Ishikawa (cell line): Measurements from ENCODE around the gene PRKCE.

Experiments
- CEBPB ChIP-seq: IDR thresholded peaks from 2 replicates; pipeline ENCODE4 v1.6.1; 2012
- CREB1 ChIP-seq: IDR thresholded peaks from 2 replicates; pipeline ENCODE4 v1.6.1; 2012; ENCODE audit warnings: low read depth
- EGR1 ChIP-seq: IDR thresholded peaks from 2 replicates; pipeline ENCODE4 v1.6.1; 2012
- EP300 ChIP-seq: IDR thresholded peaks from 2 replicates; pipeline ENCODE4 v1.6.1; 2012; ENCODE audit warnings: borderline replicate concordance
- FOXM1 ChIP-seq: IDR thresholded peaks from 2 replicates; pipeline ENCODE4 v1.6.1; 2012; ENCODE audit warnings: low read depth, borderline replicate concordance
- MAX ChIP-seq: IDR thresholded peaks from 2 replicates; pipeline ENCODE4 v1.6.1; 2012
- NFIC ChIP-seq: IDR thresholded peaks from 2 replicates; pipeline ENCODE4 v1.6.1; 2012
- RAD21 ChIP-seq: IDR thresholded peaks from 2 replicates; pipeline ENCODE4 v1.6.1; 2012; ENCODE audit warnings: low read depth
- REST ChIP-seq: IDR thresholded peaks from 2 replicates; pipeline ENCODE4 v1.6.1; 2012; ENCODE audit warnings: low read depth, mild to moderate bottlenecking
- TAF1 ChIP-seq: IDR thresholded peaks from 2 replicates; pipeline ENCODE4 v1.6.1; 2012; ENCODE audit warnings: low read depth, mild to moderate bottlenecking
- TCF12 ChIP-seq: IDR thresholded peaks from 2 replicates; pipeline ENCODE4 v1.6.1; 2012; ENCODE audit warnings: low read depth
- TEAD4 ChIP-seq: IDR thresholded peaks from 2 replicates; pipeline ENCODE4 v1.6.1; 2012
- USF1 ChIP-seq: IDR thresholded peaks from 2 replicates; pipeline ENCODE4 v1.6.1; 2012
- YY1 ChIP-seq: IDR thresholded peaks from 2 replicates; pipeline ENCODE4 v1.6.1; 2012; ENCODE audit warnings: low read depth
- ZBTB7A ChIP-seq: IDR thresholded peaks from 2 replicates; pipeline ENCODE4 v1.6.1; 2012; ENCODE audit warnings: low read depth

Gene PRKCE

GRCh38 chr2:46018773-46019591 lies 367.5 kb downstream of the PRKCE start:
- TF ChIP-seq TCF12 (no peak), CREB1 (no peak), REST (no peak), ZBTB7A (no peak), TEAD4 (no peak), YY1 (no peak), EP300 (no peak)

GRCh38 chr2:46020416-46020815 lies 368.9 kb downstream of the PRKCE start:
- no peak for TF ChIP-seq REST
- TF ChIP-seq EGR1, result no peak
- TF ChIP-seq YY1, result no peak
- TF ChIP-seq MAX, result no peak
- TF ChIP-seq NFIC, result no peak
- no peak for TF ChIP-seq CREB1
- TF ChIP-seq TEAD4, result no peak
- TF ChIP-seq TCF12, result no peak
- no peak for TF ChIP-seq ZBTB7A
- TF ChIP-seq EP300, result no peak
- no peak for TF ChIP-seq TAF1
- no peak for TF ChIP-seq RAD21
- no peak for TF ChIP-seq CEBPB
- TF ChIP-seq FOXM1, result no peak
- TF ChIP-seq USF1, result no peak

GRCh38 chr2:46023165-46023854 lies 371.8 kb downstream of the PRKCE start:
- TF ChIP-seq FOXM1 (no peak), NFIC (no peak), TEAD4 (no peak), TCF12 (no peak), TAF1 (no peak), ZBTB7A (no peak), EP300 (no peak), USF1 (no peak), RAD21 (no peak), REST (no peak), CEBPB (no peak), YY1 (no peak), MAX (no peak), CREB1 (no peak), EGR1 (no peak)
